ENCODE results near the gene CDHR3. TPM values are rescaled to one million over a fixed set of nuclear protein-coding genes. Genes with fewer than 3 reads are reported as not detected.

The CDHR3 gene
- polyA plus RNA-seq, 3 donors = 1.5 to 6.4 (median 2.8) TPM

DNA sequence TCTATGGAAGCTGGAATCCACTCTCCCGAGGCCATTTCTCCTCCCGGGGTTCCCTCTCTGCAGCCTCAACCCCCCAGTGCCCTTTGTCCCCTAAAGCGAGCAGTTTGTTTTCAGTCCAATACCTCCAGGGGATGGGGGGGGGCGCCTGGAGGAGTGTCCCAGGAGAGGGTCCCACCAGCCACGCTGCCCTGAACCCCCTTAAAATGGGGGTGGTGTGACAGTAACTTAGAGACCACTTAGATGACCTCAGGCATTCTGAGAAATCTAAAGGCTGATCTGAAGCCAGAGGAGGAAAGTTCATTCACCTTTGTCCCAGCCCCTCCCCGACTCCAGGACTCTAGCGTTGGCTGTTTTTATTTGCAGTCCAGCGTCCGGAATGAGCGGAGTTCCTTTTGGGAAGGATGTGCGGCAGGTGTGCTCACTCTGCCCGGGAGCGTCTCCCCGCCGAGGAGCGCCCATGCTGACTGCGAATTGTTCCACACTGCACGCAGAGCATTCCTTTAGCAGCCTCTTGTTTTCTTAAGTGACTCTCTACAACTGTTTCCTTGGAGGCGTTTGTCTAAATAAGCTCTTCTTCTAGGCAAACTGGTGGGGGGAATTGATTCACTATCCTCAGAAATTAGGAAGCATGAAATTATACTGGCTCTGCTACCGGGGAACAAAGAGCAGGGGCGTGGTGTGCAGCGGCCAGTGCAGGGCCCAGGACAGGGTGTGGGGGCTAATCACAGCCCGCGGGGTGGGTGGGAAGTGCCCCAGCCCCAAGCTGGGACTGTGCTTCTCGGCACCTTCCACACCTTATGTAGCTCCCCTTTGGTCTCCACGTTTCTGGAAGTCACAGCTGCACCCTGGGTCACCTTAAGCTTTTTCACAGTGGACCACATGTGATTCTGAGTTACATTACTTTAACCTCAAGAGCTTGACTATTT is 102.8 kb downstream of the CDHR3 start:
- WGBS, 3 donors = 37 to 52% (median 46%) methylated on average over 26 of the region's 26 CpGs
- H3K27ac ChIP-seq (ENCODE audit: low read depth, low read length) = no peak overlapping the region

DNA sequence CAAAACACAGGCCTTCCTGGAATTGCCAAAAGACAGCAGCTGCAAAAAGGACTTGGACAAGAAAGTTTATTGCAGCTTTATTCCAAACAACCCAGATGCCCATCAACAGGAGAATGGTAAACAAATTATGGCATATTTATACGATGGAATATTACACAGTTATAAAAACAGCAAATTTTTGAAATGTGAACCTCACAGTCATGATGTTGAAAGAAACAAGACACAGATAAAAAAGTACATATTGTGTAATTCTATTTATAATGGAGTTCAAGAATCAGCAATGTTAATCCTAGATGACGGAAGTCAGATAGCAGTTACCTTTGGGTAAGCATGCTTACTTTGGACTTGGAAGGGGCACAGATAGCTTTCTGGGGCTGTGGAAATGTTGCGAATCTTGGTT is 104.6 kb downstream of the CDHR3 start:
- WGBS, 3 donors = 60 to 94% (median 93%) methylated on average over 3 of the region's 3 CpGs
- H3K27ac ChIP-seq (ENCODE audit: low read depth, low read length) = no peak overlapping the region

DNA sequence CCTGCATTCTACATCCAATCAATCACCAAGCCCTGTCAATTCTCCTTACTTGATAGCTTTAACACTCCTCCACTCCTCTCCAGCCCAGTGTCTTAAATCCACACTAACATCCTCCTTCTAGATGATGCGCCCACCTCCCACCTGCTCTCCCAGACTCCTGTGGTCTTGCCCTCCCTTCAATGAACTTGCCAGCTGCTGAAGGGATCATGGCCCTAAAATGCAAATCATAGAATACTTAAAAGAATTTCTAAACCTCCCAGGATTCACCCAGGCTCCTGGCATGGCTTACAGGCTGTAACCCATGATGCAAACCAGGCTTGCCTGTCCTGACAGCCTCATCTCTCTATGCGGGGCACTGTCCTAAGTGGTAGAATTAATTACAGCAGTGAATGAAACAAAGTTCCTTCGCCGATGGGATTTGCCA is 105.5 kb downstream of the CDHR3 start:
- no peak overlapping the region for H3K27ac ChIP-seq (ENCODE audit: low read depth, low read length)
- whole genome bisulfite sequencing, 3 donors = 77 to 90% (median 88%) methylated on average over 4 of the region's 4 CpGs

DNA sequence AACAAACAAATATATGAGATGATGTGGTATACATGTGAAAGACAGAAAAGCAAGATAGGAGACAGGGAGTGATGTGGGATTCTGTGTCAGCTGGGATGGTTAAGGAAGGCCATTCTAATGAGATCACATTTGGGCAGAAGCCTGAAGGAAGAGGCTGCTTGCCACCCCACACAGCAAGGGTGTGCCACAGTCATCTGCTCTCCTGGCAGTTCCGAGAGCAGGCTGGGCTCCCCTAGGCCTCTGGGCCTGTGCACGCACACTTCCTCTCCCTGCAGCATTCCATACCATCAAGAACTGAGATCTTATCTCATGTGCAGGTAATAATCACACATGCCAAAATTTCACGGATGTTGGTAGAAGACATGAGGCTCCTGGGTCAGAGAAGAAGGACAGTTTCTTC is 105.9 kb downstream of the CDHR3 start:
- H3K27ac ChIP-seq (ENCODE audit: low read depth, low read length) = no peak overlapping the region
- WGBS, 3 donors = 54 to 85% (median 62%) methylated on average over 3 of the region's 3 CpGs

DNA sequence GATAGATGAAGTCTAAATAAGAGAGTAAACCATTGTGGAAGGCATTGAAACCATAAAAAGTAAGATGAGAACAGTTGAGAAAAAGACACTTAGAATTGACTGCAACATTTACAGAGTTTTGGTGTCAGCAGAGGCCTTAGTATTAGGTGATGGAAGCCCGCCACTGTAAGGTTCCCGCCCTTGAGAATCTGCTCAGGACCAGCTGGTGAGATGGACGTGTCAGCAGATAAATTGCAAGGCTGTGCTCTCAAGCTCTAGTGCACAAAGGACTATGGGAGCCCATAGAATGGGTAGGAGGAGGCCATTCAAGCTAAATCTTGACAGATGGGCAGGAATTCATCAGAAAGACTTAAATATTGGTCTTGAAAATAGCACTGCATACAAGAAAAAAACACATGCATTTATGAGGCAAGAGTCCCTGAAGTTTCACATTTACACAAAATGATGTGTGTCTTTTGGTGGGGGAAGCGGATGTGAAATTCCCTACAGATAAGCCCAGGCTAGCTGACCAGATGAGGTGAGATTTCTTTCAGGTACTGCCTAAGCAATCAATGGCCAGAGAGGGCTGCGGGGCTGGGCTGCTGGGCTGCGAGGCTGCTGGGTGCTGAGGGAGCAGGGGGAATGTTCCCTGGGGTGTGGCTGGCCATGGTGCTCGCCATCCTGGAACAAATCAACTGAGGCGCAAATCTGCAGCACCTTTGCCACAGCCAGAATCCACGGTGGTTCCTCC is 106.6 kb downstream of the CDHR3 start:
- 64 to 85% (median 76%) methylated on average over 9 of the region's 9 CpGs for WGBS, 3 donors
- H3K27ac ChIP-seq (ENCODE audit: low read depth, low read length) = no peak overlapping the region

DNA sequence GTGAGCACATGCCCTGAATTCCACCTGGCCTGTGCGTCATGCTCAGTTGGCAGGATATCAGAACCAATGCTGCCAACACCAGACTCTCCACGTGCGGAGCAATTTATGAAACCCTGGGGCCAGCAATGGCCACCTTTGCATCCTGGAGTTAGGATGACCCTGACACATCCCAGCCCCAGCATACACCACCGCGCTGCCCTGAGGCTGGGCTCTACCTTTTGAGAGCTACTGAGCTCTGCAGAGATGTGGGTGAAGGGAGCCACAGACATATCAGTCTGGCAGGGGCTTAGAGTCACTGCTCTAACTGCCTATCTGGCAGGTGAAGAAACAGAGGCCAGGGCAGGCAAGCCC is 107.1 kb downstream of the CDHR3 start:
- no peak overlapping the region for H3K27ac ChIP-seq (ENCODE audit: low read depth, low read length)
- 54 to 77% (median 73%) methylated on average over 5 of the region's 5 CpGs for WGBS, 3 donors

DNA sequence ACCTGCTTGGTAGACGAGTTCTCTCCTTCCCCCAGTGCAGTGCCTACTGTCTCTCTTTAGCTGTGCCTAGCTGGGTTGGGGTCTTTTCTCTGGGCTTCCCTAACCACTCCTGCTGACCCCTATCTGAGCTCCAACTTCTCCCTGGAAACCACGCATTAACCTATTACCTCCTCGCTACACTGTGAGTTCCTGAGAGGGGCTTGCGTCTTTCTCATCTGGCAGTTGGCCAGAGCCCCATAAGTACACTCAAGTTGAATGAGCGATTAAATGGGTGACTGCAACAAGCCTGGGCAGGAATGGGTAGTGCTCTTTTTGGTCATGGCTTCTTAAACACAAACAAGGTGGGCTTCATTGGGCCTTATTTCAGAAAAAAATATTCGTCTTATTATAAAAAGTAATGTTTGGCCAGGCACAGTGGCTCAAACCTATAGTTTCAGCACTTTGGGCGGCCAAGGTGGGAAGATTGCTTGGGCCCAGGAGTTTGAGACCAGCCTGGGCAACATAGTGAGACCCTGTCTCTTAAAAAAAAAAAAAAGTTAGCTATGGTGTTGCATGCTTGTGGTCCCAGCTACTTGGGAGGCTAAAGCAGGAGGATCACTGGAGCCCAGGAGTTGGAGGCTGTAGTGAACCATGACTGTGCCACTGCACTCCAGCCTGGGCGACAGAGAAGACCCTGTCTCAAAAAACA is 107.6 kb downstream of the CDHR3 start:
- no peak overlapping the region for H3K27ac ChIP-seq (ENCODE audit: low read depth, low read length)
- WGBS, 3 donors = 72 to 91% (median 77%) methylated on average over 8 of the region's 8 CpGs

DNA sequence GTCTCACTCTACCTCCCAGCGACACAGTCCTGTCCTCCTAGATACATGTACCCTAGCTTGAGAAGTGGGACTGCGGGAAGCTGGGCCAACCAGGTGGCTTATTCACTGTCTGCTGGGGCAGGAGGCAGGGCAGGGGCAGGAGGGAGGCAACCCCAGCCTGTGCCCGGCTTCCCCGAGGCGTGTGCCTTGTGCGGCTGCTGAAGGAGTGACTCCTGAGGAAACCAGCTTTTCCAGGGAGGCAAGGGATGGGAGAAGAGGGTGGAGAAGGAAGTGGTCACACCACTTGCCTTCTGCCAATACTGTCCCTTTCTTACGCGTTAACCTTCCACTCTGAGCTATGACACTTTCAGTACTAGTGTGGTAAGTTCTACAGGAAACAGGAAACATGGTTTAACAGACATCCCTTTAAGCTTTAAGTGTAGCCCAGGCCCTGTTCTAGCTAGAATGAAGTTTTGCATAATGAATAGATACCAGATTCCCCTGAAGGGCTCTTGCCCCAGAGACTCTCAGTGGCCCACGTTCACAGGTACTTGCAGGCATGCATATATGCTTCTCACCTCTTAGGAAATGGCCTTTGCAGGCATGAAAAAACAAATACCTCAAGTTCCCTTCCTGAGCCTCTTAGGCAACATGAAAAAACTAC is 108.4 kb downstream of the CDHR3 start:
- H3K27ac ChIP-seq (ENCODE audit: low read depth, low read length) = no peak overlapping the region
- 32 to 68% (median 32%) methylated on average over 9 of the region's 9 CpGs for WGBS, 3 donors

DNA sequence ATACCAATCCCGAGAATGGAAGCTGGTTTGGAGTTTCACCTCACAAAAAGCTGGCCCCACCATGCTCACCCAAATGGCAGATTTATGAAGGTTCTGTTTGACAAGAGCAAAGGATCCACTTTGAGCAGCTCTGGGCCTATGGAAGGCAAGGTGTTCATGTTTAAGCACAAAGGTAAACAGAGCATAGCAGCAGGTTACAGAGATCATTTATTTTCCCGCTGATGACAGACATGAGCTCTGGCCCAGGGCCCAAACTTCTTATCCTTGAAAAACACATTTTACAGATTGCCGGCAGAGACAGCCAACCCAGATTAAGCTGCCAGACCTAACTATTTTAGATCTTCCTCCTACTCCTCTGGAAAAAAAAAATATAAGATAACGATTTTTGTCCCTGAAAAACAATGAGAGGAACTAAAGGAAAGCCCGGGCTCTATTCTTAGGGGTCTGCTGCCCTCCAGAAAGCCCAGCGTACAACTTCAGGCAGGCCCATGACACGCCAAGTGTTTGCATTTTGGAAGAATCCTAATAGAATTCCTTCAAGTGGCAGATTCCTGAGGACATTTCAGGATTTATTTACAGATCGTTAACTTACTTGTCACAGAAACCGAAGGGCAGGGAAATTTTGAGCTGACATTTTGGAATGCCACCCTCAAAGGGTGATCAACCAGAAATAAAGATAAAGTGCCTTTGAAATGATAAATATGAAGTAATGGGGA is 109.1 kb downstream of the CDHR3 start:
- no peak overlapping the region for H3K27ac ChIP-seq (ENCODE audit: low read depth, low read length)

DNA sequence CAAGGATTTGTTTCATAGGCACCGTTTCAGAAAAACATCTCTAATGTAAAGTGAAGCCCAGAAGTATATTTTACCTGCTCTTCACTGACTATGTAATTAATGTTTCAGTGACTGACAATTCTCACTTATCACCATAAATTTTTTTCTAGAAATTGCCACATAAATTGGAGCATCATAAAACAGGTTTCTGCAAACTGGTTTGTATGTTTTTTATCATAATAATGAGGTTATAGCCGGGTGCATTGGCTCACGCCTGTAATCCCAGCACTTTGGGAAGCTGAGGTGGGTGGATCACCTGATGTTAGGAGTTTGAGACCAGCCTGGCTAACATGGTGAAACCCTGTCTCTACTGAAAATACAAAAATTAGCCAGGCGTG is 109.6 kb downstream of the CDHR3 start:
- no peak overlapping the region for H3K27ac ChIP-seq (ENCODE audit: low read depth, low read length)
- 65 to 74% (median 68%) methylated on average over 4 of the region's 4 CpGs for WGBS, 3 donors

More for the DNA sequence above, 109.1 kb downstream of the CDHR3 start:
- 18 to 25% (median 19%) methylated on average over 9 of the region's 9 CpGs for WGBS, 3 donors

DNA sequence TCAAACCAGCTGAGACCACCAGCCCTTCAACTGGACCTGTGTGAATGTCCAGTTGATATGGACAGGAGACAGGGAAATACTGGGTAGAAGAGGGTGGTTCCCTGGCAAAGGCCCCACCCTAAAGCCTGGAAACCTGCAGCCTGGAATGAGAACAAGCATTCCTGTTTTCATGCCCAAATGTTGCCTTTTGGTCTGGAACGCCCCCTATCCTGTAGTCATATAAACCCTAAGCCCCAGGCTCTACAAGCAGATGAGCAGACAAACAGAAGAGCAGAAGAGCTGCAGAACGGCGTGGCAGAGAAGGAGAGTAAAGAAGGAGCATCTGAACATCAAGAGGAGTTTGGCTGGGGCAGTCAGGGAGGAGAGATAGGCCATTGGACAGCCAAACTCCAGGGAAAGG is 110.6 kb downstream of the CDHR3 start:
- WGBS, 3 donors = 88 to 94% (median 91%) methylated on average over 3 of the region's 3 CpGs
- no peak overlapping the region for H3K27ac ChIP-seq (ENCODE audit: low read depth, low read length)

DNA sequence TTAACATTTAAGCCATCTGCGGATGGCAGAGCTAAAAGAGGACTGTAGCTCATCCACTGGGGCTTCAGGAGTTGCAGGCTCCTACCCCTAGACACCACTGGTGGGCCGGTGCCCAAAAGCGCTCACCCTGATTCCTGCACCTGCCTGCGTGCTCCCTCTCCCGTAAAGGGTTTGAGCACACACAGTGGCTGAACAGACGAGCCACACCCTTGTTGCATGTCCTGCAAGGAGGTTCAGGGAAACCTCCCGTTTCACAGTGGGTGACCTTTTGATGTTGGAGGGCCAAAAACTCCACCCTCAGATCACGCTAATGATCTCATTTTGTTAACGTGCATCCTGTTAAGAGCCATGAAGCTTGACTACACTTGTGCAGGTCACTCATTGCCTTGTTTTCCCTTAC is 111.2 kb downstream of the CDHR3 start:
- H3K27ac ChIP-seq (ENCODE audit: low read depth, low read length) = no peak overlapping the region
- 82 to 87% (median 83%) methylated on average over 9 of the region's 9 CpGs for WGBS, 3 donors

DNA sequence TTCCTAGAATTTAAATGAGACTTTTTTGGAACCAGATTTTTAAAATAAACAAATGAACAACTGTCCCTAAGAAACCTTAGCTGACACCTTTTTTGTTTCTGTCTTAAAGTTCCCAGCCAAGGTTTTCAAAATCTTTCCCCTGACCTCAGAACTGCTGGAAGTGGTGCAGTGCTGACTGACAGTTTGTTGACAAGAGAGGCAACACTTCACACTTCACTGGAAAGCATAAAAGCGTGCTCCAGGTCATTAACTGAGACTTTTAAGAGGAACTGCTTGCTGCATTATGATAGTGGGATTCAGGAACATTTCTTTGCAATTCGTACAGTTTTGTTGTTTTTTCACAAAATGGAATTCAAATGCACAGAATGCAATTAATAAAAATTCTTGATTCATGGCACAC is 112.9 kb downstream of the CDHR3 start:
- WGBS, 3 donors = 48 to 64% (median 63%) methylated on average over 2 of the region's 2 CpGs
- no peak overlapping the region for H3K27ac ChIP-seq (ENCODE audit: low read depth, low read length)

DNA sequence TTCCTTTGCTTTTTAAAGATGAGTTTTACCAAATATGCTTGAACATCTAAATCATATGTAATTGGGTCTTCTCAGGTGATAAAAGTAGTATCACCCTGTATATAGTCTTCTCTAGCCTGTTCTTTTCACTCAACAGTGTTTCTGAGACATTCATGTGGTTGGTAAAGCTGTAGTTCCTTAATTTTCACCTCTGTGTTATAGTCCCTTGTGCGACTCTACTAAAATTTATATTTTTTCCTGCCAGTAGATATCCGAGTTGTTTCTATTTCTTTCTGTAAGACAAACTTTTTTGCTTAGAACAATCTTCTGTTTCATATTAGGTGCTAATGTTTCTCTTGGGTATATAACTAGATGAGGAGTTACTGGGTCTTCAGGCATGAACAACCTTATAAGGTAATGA is 113.5 kb downstream of the CDHR3 start:
- H3K27ac ChIP-seq (ENCODE audit: low read depth, low read length) = no peak overlapping the region
- 63 to 88% (median 69%) methylated on average over 2 of the region's 2 CpGs for WGBS, 3 donors

DNA sequence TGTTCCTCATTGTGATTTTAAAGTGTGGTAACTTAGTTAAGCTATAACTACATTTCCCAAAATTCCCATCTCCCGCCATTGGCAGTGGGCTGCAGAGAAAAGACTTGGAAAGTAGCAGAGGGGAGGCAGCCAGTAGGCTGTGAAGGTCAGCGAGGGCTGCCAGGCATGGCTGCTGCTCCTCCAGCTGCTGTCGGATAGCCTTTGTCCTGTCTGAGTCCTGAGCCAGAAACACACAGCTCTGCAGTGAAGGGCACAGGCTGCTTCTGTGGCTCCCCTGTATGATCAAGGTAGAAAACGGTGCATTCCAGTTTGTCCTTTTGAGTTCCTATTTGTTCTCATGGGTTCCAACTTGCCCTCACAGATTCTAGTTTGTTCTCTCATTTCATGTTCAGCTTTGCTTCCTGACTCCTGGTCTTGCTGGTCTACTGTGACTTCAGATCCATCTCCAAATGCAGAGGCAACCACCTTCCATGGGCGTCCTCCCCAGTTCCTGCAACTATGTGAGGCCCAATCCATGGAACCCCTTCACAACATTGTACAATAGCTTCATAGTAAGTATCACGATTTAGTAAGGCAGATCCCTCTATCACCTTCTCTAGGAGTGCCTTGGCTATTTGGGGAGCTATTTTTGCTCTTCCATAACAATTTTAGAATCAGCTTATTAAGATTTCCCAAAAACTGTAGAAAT is 117.4 kb downstream of the CDHR3 start:
- no peak overlapping the region for H3K27ac ChIP-seq (ENCODE audit: low read depth, low read length)
- 79 to 87% (median 83%) methylated on average over 6 of the region's 6 CpGs for WGBS, 3 donors

DNA sequence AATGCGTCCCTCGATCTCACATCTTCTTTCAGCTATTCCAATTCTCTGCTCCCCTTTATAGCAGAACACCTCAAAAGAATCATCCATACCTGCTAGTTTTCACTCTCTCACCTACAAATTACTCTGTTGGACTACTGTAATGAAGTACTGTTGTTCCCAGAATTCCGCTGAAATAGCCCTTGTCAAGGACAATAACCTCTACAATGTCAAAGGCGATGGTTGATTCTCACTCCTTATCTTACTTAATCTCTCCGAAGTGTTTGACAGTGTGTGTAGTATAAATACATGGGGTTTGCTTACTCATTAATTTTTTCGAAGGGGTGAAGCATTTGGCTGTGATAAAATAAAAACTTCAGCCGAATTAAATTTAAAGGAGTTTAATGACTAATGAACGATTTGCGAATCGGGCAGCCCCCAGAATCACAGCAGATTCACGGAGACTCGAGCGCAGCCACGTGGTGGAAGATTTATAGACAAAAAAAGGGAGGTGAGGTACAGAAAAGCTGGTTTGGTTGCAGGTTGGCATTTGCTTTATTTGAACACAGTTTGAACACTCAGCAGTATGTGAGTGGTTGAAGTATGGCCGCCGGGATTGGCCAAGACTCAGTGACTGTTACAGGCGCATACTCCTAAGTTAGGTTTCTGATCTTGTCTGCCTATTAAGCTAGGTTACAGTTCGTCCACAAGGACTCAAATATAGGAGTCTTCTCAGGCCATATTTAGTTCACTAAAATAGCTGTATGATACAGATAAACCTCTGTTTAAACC is 119.2 kb downstream of the CDHR3 start:
- no peak overlapping the region for H3K27ac ChIP-seq (ENCODE audit: low read depth, low read length)
- 56 to 89% (median 86%) methylated on average over 18 of the region's 18 CpGs for WGBS, 3 donors
